Liver (tissue), 3 donors: ENCODE results near the gene CLDN15.

Experiments used
- ATF3 ChIP-seq: IDR thresholded peaks from 2 replicates; pipeline ENCODE4 v1.6.1; 2016; ENCODE audit warnings: antibody characterized with exemption
- CTCF ChIP-seq: fragments of 150-350 bp; IDR thresholded peaks from 2 replicates; pipeline ENCODE4 v1.5.1; 2017; ENCODE audit warnings: improper control_type of control experiment, low read depth, low read length; ENCODE audit not compliant: missing input control
- FOXA1 ChIP-seq: IDR thresholded peaks from 2 replicates; pipeline ENCODE4 v1.6.1; 2016; ENCODE audit warnings: antibody characterized with exemption
- GABPA ChIP-seq, 2 donors: IDR thresholded peaks in 1 of 2; conservative IDR thresholded peaks in 1 of 2; 2 replicates each; pipeline ENCODE4 v1.6.1; 2016; ENCODE audit warnings: antibody characterized with exemption in 2 of 2, mild to moderate bottlenecking in 1 of 2, moderate library complexity in 1 of 2
- donor health status: healthy.
- donor health status: healthy.

- no peak for TF ChIP-seq CTCF
- no peak for TF ChIP-seq FOXA1
- no peak for TF ChIP-seq ATF3
- no peak for TF ChIP-seq GABPA (IDR thresholded peaks at IDR 0.05 in 1 of 2, conservative IDR thresholded peaks at IDR 0.05 in 1 of 2)
These were observed 41.7 kb downstream of the CLDN15 start for GRCh38 chr7:101195884-101196283.
